GF-D8 (cell line): ENCODE measurements around the gene ACTR6.
"Not testable (repeated sequence)": the region's sequence is repeated elsewhere in the genome, so short reads cannot be mapped to it uniquely, and the experiment has no call there.

Experiments used
- DNase-seq: peaks from one replicate; lab custom pipeline; 2025; lab: John Stamatoyannopoulos, UW

Gene ACTR6

DNA sequence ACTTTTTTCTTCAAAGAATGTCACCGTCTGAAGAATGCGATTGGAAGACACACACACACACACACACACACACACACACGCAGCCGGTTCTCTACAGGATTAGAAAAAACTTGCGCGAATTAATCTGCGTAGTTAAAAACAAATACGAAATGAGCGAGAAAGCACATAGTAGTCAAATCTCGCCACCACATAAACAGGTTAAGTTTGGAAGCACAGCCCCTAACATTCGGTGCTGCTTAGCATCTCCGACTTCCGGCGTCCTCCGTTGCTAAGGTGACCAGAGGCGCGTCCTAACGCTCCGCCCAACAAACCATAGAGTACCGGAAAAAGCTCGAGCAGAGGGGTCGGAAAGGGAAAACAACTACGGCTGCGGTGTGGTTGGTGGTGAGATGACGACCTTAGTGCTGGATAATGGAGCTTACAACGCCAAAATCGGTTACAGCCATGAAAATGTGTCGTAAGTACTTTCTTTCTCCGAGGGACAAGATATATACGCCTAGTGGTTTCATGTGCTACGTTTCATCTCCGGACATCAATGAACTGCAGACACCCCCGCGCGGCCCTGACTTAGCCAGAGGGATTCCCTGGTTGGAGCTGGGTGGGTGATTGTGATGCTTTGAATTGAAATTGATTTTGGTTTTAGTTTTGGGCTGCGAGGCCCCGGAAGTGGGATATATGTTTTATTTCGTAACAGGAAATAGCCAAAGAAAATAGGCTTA, at the start of gene ACTR6:
Gene ACTR6, plus strand, starts transcription at position 353 of the 719 bp plus-strand sequence. Its CDS starts 37 bp downstream, at position 390.
- peak; percentile 70 for DNase-seq

DNA sequence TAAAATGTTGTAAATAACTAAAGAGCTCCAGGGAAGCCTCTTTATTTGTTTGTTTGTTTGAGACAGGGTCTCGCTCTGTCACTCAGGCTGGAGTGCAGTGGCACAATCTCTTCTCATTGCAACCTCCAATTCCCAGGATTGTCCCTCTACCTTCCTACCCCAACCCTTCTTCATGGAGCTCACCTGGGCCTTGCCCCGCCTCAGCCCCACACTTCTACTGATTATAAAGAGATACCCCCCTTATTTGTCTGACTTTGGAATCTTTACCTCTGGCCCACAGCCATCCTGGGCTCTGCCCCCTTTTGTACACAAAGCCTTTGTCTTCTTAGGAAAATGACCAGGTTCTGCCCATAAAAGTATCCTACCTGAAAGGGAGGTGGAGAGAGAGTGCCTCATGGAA, 48.8 kb upstream of the ACTR6 start:
- no peak for DNase-seq

DNA sequence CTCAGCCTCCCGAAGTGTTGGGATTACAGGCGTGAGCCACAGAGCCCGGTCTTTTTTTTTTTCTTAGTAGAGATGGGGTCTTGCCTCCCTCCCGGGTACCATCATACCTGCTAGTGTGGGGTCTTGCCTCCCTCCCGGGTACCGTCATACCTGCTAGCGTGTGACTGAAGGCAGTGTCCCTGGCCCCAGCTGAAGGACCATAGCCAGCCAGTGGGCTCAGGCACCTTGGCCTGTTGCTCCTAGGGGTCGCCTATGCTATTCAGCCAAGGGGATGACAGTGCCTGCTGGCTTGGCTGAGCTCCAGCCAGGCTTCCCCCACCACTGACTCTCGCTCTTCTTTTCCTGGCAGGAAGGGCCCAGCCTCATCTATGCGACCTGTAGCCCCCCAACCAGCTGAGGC, 47.5 kb upstream of the ACTR6 start:
- DNase-seq, result no peak

DNA sequence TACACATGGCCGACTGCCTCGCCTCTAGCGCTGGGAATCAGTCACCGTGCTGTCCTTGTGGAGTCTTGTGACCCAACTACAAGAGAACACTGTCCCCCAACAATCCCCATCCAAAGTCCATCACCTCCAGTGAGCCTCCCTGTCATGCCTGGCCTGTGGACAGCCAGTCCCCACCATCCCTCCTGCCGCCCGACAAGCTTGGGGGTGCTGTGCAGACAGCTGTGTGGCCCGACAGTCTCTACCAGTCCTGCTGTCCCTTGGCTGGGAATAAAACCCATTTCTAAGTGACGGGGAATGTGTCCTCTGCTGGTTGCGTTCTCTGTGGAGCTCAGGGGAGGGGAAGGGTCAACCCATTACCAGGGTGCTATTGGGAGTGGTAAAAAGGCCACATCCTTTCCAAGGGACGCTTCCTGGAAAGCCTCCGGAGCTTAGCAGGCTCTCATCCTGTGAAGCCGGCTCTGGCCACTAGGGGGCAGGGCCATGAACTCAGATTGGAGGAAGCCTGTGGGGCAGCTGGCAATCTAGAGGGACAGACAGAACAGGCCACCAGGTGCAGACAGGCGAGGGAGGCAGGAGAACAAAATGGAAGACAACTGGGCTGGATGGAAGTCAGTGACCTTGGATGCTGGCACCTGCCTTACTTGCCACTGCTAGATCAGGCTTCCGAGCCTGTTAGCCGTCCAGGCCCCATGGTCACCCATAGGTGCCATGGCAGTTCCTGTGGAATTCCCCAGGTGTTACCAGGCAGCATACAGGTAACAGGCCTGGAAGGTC, 46.0 kb upstream of the ACTR6 start:
- no peak for DNase-seq

DNA sequence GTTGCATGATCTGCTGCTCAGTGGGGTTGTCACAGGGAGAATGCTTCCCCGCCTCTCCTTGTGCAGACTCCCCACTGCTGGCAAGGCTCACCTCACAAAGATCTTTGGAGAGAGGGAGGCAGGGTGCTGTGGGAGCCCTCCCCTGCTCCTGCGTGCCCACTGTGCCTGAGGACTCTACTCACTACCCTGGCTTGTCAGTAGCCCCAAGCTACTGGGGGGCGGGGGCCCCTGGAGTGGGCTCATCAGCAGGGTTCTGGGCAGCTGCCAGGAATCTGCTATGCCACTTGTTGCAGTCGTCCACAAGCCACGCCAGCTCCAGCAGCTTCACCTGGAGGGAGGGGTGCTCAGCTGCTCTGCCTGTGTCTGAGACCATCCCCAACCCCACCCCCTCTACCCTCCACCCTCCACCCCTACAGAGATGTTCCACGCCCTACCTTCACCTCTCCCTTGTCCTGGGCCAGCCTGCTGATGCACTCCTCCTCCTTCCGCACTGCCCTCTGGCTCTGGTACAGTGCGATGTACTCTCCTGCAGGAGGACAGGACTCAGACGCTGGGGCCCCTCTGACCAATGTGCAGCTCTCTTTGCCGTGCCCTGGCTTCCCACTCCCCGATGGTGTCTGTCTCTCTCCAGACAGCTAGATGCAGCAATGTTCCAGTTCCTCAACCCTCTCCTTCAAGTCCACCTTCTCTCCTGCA, 43.7 kb upstream of the ACTR6 start:
- DNase-seq, result no peak

DNA sequence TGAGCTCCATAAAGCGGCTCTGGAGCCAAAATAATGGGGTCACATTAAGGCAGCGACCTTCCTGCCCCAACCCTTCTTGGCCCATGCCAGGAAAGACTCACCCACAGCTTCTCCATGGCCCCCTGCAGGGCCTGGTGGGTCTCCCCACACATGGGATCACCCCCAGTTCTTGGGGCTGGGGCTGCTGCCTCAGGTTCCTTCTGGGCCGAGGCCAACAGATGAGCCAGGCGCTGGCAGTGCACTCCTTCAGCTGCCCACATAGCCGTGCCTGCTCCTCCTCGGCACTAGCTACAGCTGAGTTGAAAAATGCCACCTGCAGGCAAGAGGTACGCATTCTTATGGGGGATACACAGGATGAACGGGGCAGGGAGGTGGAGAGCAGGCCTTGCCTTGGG, 43.2 kb upstream of the ACTR6 start:
- DNase-seq, result no peak

DNA sequence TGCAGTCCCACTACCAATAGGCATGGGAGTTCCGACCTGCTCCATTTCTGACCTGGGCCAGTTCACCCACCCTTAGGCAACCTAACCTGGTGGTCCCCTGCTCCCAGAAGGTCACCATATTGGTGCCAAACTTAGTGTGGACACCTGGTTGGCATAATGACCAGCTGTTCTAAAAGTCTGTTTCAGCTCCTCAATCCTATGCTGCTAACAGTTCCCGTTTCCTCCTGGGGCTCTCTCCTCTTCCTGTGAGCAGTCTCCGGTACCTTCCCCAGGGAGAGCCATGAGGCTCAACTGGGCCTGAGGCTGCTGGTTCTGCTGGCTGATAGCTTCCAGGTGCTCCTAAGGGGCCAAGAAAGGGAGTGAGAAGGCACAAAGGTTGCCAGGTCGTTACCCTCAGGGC, 42.1 kb upstream of the ACTR6 start:
- DNase-seq, result no peak

DNA sequence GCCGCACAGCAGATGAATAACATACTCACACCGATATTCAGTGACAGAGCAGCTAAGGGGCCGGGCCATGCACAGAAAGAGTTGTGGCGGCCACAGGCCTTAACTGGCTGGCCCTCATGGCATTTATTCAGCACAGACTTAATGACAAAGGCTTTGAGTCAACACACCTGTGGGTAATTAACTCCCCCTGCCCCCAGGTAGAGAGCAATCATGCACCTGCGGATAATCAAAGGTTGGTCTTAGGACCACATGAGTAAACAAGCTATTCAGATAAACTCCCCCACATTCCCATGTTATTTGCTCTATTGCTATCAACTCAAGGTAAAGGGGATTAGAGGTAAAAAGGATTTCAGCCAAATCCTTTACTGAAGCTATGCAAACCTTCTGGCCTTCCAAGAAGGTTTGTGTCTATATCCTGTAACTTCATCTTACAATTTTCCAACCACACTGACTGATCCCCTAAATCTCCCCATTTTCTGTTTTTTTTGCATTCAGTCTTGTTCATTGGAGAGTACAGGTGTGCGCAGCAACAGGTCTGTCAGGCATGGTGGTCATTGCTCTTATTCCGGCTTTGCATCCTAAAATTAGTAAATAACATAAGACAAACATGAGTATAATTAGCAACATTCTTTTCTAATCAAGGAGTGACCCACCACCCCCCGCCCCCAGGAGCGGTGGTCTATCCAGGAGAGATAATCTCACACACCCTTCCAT, 41.1 kb upstream of the ACTR6 start:
- no peak for DNase-seq

DNA sequence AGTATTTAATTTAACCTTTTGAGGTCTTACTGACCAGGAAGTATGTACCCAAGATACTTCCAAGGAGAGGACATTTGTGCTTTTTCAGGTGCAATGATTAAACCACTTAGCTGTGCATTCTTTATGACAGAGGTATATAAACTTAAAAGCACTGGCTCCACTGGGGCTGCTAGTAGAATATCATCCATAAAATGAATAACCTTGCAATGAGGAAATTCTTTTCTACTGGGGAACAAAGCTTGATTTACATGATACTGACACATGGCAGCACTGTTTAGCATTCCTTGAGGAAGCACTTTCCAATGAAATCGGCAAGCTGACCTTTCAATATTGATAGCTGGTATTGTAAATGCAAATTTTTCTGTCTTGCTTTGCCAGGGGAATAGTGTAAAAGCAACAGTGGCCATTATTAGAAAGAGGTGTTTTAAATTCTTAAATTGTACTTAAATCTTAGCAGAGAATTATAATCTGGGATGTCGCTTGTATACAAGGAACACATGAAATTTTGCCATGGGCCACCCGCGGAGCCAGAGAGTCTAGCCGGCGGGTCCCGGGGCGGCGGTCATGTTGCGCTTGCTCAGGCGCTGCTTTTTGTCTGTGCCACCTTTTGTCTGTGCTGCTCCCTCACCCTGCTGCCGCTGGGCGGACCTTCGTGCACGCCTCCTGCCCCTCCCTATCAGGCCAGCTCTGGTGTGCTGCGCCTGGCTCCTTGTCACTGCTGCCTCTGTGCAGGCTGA, 37.0 kb upstream of the ACTR6 start:
- peak; percentile 79 for DNase-seq

DNA sequence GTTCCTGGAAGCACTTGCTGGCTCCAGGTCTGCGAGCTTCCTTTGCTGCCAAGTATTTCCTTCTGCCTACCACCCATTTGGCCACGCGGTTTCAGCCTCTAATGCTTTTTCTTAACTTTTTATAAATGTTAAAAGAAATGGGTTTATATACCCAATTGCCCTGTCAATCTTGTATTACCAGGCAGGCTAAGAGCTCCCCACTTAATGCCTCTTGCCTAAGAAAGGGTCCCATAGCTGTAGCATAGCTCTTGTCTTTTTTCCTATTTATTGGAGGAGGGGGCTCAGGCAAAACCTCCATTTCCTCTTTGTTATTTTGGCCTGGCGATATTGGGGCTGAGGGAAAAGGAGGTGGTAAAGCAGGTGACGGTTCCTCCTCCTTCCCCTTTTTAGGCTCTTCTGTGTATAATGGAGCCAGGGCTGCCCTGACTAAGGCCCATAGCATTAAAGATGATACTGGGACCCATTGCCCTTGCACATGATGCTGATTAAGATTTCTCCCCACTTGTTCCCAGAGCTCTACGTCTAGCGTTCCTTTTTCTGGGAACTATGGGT, 36.4 kb upstream of the ACTR6 start:
- no peak for DNase-seq

DNA sequence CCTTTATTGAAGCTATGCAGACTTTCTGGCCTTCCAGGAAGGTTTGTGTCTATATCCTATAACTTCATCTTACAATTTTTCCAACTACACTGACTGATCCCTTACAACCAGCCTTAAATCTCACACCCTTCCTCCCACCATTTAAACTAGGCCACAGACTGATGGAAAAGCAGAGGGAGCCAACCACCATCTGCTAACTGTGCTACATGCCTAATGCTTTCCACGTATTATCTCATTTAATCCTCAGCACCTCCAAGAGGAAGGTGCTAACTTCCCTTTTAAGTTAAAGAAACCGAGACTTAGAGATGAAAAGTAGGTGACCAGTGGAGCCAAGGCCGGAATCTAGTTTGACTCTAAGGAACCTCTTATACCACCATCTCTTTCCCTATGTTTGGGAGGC, 35.3 kb upstream of the ACTR6 start:
- no peak for DNase-seq

DNA sequence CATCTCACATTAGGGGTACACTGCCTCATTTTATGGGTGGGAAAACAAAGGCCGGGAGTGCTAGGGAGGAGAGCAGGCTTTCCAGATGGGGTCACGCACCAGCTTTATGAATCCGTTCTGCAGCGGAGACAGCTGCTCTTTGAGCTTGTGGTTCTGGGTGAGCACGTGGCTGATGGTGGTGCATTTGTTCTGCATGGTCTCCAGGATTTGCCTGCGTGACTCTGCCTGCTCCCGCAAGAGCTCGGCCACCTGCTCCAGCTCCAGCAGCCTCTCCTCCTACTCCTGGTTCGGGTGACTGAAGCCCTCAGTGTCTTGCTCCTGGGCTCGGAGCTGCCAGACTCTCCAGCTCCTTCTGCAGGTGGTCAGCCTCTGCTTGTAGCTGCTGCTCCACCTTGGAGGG, 34.4 kb upstream of the ACTR6 start:
- DNase-seq, result no peak

DNA sequence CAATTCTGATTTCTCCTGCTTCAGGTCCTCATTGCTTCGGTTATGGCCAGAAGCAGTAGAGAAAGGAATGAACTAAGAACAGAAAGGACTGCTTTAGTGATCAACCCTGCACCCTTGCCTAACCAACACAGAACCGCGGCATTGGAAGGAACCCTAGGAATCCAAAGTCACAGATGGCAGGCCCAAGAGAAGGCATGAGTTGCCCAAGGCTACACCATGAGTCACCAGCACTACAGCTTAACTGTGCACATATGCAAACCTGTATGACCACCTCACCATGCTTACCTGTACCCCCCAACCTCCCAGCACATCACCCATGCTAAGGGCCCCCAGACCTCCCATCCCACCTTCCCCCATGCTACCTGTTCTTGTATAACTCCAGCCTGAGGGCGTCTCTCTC, 32.1 kb upstream of the ACTR6 start:
- no peak for DNase-seq

DNA sequence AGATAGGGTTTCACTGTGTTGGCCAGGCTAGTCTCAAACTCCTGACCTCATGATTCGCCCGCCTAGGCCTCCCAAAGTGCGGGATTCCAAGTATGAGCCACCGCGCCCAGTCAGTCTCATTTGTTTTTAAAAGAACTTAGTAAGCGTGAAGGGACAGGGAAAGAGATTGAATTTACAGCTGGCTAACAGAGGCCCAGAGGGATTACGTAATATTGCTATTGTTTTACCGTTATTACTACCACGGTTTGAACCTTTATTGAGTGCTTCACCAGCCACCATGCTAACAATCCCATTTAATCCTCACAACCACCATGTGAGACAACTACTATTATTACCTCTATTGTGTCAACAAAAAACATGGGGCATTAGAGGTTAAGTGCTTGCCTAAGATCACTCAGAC, 31.3 kb upstream of the ACTR6 start:
- no peak for DNase-seq

DNA sequence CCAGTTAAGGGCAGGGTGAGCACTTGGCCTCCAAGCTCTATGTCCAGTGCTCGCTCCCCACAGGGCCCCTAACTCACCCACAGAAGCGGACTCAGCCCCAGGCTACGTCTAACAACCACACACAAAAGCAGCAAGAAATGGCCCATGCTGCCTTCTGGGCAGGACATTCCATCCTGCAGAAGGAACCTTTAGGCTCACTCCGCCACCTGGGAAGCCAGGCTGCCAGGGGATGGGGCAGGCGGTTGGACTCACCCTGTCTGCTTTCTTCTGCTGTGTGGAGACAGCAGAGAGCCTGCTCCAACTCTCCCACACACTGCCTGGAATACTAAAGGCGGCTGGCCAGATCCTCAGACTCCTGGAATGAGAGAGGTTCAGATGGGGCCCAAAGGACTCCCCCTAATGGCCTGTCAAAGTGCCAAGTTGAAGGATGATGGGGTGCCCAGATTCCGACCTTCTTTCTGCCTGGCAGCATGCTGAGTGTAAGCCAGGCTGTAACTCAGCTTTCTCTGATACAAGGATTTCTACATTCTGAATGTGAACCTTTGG, 30.2 kb upstream of the ACTR6 start:
- DNase-seq, result no peak

DNA sequence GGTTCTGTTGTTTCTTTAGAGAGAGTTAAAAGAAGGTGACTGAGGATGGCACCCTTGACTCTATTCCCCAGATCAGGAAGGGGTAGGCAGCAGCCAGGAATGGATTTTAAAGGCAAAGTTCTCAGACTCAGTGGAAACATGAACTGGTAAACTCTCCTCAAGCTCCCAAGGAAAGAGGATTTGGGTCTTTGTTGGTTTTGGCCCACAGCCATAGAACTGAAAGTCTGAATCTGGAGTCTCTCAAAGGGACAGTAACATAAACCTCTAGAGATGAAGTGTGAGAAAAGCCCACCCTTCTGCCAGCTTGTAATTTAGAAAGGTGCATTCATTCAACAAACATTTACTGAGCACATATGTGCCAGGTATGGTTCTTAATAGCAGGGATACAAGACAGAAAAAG, 29.4 kb upstream of the ACTR6 start:
- no peak for DNase-seq

DNA sequence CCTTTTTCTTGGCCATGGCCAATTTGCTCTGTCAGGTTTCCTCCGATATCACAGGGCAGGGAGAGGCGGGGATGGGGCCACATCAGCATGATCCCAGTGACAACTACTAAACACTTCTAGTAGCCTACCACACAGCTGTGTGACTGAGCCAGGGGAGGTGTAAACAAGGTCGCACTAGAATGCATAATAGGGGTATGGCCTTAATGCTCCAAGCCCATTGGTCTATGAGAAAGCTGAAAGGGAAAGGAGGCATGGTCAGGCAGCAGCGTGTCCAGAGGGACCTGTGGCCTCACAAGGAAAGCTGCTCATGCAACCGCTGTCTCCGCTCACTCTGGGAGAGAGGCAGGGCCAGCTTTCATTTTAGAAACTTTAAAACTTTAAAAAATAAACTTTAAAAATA, 27.5 kb upstream of the ACTR6 start:
- no peak for DNase-seq

DNA sequence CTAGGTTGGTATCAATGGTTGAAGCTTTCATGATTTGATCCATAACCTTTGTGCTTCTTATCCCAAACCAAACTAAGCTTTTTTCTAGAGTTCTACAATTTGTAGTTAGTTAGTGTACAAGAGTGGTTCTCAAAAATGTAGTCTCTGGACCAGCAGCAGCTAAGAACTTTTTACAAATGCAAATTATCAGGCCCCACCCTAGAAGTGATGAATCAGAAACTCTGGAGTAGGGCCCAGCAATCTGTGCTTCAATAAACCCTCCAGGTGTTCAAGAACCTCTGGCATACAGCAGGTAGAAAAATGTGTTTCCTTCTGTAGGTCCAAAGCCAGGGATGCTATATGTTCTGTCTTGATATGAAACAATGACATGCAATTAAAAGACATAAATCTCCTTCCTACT, 26.1 kb upstream of the ACTR6 start:
- no peak for DNase-seq

DNA sequence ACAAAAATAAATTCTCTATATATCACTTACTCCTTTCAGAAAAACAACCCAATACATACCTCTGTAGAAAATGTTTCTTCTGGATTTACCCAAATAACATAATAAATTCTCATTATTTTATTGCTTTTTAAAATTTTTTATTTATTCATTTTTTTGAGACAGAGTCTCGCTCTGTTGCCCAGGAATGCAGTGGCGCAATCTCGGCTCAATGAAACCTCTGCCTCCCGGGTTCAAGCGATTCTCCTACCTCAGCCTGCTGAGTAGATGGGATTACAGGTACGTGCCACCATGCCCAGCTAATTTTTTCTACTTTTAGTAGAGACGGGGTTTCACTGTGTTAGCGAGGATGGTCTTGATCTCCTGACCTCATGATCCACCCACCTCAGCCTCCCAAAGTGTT, 24.1 kb upstream of the ACTR6 start:
- not testable (repeated sequence) for DNase-seq

DNA sequence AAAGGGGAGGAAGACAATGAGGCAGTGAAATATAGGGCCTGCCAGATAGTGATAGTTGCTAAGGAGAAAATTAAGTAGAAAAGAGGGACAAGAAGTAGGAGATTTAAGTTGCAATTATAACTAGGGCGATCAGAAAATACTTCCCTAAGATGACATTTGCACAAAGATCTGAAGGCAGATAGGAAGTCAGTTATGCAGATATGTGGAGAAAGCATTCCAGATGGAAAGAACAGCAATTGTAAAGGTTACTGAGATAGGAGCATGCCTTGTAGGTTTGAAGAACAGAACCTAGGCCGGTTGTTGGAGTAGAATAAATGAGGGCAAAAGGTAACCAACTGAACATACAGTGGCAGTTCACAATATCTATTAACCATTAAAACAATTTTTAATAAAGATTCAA, 21.4 kb upstream of the ACTR6 start:
- no peak for DNase-seq

DNA sequence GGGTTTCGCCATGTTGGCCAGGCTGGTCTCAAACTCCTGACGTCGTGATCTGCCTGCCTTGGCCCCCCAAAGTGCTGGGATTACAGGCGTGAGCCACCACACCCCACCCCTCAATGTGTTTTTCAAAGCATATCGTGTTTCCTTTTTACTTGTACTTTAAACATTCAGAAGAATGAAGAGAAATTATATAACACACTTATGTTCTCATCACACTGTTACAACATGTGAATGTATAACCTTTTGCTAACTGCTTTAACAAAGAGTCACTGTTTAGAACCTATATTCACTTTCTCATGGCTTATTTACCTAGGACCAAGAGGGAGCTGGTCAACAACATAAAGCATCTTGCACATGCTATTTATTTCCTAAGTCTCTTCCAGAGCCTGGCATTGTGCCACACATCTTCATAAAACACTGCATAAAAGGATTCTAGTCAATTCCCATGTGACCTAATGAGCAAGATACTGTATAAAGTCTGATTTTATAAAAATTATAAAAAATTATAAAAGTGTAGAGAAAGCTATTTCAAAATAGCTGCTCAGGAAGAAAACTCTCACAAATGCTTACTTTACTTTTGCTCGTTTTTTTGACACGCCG, 16.0 kb upstream of the ACTR6 start:
- no peak for DNase-seq
